MV-4-11 (cell line): Measurements from ENCODE around the gene UBE2F.

Experiments
- DNase-seq: peaks from one replicate; lab custom pipeline; 2025; lab: John Stamatoyannopoulos, UW

Gene UBE2F, protein sequence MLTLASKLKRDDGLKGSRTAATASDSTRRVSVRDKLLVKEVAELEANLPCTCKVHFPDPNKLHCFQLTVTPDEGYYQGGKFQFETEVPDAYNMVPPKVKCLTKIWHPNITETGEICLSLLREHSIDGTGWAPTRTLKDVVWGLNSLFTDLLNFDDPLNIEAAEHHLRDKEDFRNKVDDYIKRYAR

DNA sequence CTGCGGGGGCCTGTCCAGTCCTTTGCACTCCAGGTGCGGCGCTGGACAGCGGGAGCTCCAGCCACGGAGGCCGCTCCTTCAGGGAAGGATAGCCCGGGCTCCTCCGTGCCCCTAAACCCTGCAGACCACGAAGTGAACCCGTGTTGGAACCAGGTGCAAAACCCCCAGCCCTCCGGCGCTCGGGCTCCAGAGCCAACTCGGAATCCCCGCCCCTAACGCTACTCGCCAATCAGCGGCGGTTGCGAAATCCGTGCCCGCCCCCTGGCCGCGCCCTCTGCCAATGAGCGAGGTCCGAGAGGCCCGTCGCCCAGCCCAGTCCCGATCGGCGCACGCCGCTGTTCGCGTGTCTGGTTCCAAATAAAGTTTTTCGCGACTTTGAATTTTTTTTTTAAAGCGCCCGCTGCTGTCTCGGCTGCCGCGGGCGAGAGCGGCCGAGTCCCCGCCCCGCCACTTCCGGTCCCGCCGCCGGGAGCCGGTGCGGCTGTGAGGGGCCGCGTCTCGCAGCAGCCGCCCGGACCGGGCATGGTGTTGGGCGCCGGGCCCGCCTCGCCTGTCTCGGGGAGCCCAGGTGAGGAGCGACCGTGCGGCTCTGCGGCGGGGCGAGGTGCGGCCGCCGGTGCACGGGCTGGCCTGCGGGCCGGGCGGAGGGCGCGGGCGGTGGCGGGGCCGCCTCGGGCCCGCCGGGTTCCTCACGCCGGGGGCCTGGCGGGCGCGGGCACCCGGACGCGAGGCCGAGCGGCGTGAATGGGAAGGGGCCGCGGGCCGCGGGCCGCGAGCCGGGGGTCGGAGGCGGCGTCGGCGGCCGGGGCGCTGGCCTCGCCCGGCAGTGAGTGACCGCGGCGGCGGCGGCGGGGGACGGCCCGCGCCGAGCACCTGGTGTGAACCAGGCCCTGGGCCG lies at the start of gene UBE2F:
TSS of gene UBE2F (plus strand) at position 450 of the 898 bp plus-strand sequence. CDS start 6,094 bp downstream, outside the sequence.
- DNase-seq = peak; percentile 96

- no peak for DNase-seq
Observed at GRCh38 chr2:237917696-237918374, 49.0 kb upstream of the UBE2F start.

DNA sequence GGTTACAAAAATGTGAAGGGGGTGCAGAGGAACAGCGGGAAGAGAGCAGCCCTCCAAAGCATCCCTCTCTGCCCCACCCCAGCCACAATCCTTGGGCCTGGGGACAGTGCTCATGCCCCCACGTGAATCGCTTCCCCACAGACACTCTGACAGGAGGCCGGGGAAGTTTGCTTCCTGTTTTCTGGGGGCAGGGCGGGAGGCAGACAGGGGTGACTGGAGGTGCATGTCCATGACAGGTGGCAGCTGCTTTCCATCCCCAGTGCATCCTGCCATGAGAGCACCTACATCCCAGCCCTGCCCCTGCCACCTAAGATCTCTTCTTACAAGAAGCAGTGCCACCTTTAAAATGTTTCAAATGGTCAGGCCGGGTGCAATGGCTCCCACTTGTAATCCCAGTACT lies 47.2 kb upstream of the UBE2F start:
- DNase-seq = peak; percentile 33

DNA sequence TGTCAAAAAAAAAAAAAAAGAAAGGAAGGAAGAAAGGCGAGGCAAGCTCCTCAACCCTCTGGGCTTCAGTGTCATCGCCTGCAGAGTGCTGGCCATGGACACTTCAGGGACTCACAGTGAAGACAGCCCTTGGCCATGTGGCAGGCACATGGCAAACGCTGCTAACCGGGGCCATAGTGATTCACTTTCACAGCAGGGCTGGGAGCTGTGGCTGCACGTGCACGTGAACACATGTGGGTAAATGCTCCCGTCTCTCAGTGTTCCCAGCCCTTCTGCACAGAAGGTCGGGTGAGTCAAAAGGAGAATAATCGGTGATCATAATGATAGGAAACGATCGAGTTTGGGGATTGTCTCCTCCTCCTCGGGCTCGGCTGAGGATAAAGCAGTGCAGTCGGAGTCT lies 46.1 kb upstream of the UBE2F start:
- DNase-seq = no peak

- DNase-seq = no peak
Observed at GRCh38 chr2:237921967-237922492, 44.8 kb upstream of the UBE2F start.

GRCh38 chr2:237922641-237923361 lies 44.0 kb upstream of the UBE2F start:
- no peak for DNase-seq

DNA sequence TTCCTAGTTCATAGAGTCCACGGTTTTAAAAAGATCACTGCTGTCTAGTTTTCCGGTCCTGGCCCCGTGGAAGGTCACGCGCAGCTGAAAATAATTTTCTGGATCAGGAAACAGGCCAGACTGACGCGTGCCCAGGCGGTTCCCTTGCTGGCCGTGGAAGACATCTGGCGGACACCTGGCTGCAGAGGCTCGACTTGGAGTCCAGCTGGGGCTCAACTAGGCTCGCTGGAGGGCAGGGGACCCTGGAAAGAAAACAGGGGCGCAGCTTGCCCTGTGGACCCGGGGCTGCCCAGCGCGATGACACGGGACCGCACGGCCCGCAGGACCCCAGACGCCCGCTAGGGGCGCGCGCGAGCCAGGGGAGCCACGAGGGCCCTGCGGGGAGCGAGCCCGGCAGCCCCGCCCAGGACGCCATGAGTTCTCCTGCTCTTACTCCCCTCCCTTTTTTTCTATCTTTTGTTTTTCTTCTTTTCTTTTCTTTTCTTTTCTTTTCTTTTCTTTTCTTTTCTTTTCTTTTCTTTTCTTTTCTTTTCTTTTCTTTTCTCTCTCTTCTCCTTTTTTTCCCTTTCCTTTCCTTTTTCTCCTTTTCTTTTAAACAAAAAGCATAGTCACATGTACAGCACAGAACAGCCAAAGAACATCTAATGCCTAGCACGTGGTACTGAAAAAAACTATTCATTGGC lies 43.2 kb upstream of the UBE2F start:
- DNase-seq = peak; percentile 25

GRCh38 chr2:237924164-237924534 lies 42.7 kb upstream of the UBE2F start:
- no peak for DNase-seq

GRCh38 chr2:237927135-237927534 lies 39.7 kb upstream of the UBE2F start:
- DNase-seq = no peak

DNA sequence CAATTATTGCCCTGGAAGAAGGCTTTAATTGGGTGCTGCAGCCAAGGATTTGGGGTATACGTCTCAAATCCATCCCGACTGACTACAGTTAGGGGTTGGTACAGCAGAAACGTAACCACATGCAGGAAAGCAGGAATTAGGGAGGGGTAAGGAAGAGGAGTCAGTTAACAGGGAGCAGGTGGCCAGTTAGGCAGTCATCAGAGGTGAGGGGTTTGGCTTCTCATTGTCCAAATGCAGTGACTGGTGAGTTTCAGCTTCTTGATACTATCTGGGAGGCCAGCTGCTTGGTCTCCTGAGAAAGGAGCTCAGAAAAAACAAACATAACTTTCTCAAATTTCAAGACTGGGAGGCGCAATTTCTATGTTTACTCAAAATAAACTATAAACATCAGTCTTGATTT lies 38.8 kb upstream of the UBE2F start:
- no peak for DNase-seq

DNA sequence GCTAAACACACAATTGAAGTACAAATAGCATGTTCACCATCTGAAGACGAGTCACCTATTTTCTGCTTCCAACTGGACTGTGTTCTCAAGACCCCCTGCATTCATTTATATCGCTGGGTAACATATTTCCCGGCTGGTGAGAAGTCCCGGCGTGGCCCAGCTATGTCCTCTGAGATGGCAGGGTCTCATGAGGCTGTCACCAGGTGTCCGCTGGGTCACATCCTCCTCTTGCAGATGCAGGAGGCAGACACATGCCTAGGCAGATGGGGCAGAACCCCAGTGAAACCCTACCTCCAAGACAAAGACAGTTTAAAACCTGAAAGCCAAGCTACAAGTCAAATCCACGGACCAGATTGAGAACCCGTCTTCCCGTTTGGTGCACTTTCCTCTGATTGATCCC lies 36.8 kb upstream of the UBE2F start:
- no peak for DNase-seq

- peak; percentile 87 for DNase-seq
Observed at GRCh38 chr2:237931205-237931721, 35.6 kb upstream of the UBE2F start.

DNA sequence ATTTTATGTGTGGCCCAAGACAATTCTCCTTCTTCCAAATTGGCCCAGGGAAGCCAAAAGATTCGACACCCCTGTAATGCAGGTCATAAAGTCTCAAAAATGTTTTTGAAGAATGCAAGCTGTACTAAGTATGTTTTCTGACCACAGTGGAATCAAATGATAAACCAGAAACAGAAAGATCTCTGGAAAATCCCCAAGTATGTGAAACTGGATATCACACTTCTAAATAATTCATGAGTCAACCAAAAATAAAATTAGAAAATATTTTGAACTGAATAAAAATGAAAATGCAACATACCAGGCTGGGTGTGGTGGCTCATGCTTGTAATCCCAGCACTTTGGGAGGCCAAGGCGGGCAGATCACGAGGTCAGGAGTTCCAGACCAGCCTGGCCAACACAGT lies 34.1 kb upstream of the UBE2F start:
- no peak for DNase-seq

DNA sequence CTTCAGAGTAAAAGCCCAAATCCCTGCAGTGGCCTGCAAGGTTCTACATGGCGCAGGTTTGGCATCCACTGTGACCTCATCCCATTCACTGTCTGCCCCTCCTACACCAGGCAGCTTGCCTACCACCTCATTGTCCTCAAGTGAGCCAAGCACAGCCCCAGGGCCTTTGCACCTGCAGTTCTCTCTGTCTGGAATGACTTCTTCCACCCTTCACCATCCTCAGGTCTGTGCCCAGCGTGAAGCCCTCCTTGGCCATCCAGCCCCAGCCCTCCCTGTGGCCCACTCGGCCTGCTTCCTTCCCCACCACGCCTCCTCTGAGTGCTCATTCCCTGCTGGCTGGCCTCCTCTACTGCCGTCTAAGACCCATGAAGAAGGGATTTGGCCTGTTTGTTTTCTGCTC lies 32.6 kb upstream of the UBE2F start:
- no peak for DNase-seq

DNA sequence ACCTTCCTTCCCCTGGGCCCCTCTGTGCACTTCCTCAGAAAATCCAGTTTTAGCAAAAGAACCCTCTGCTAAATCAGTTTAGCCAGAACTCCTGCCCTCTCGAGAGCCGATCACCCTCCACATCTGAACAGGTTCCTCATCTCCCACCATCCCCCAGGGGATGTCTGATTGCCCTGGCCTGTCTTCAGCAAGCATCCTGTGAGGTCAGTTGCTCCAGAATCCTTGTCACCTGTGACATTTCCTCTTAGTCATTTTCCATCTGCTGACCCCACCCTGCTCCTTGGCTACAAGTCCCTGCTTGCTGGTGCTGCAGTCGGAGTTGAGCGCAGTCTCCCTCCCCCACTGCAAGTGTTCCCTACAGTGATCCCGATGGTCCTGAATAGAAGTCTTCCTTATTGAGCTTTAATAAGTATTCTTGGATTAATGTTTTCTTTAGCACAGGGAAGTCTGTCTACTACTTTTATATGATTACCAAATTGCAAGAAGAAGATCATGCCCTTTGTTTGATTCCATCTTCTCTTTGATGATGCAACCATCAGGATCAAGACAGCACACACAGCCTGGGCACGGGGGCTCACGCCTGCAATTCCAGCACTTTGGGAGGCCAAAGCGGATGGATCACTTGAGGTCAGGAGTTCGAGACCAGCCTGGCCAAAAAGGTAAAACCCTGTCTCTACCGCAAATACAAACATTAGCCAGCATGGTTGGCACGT lies 30.9 kb upstream of the UBE2F start:
- DNase-seq = no peak

DNA sequence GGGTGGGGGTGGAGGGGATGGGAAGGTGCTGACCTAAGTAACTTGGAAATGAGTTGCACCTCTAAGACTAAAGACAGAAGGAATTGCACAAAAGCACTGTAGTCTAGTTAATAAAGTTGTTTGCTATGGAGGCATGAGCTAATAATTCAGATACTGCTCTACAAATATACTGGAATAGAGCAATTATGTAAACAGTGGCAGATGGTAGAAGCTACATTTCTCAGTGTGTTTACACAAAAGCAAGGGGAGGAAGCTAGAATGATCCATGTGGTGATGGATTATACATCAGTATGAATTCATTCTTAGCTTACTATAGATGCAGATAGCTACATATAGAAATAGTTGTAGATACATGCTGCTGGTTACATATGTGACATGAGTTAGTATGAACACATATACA lies 27.6 kb upstream of the UBE2F start:
- no peak for DNase-seq

DNA sequence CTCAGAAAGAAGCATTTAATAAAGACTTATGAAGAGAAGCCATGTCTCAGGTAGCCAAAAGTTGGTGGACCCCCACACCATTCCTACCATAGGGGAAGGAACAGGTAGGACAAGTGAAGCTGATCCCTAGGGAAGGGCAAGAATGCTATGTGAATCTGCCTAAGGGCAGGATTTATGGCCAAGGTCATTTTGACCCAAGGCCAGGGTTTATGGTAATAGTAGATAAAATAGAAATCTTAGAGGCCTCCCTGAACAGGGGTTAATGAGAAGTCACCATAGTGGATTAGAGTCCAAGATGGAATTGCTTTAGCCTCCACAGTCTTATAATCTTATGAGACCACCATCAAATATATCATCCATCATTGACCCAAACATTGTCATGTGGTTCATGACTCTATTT lies 26.0 kb upstream of the UBE2F start:
- DNase-seq = no peak

GRCh38 chr2:237941239-237941638 lies 25.6 kb upstream of the UBE2F start:
- DNase-seq = no peak

- no peak for DNase-seq
Observed at GRCh38 chr2:237942513-237942899, 24.3 kb upstream of the UBE2F start.

- DNase-seq = no peak
Observed at GRCh38 chr2:237943395-237944094, 23.3 kb upstream of the UBE2F start.
